HG02623 (cell line): Measurements from ENCODE around the gene TIAM2.
"Not testable (repeated sequence)": the region's sequence is repeated elsewhere in the genome, so short reads cannot be mapped to it uniquely, and the experiment has no call there.

Experiments
- ATAC-seq: cut with Tn5 transposase; IDR thresholded peaks from one replicate; pipeline ENCODE4 v1.9.1; 2021; ENCODE audit warnings: moderate library complexity; ENCODE audit not compliant: unreplicated experiment

Gene TIAM2

GRCh38 chr6:155187994-155188706, 193.0 kb downstream of the TIAM2 start:
- no peak for ATAC-seq

- ATAC-seq = no peak
Measured at GRCh38 chr6:155188707-155189496, 193.8 kb downstream of the TIAM2 start.

- ATAC-seq = no peak
Measured at GRCh38 chr6:155190677-155191076, 195.6 kb downstream of the TIAM2 start.

GRCh38 chr6:155193526-155193925, 198.4 kb downstream of the TIAM2 start:
- ATAC-seq = no peak

DNA sequence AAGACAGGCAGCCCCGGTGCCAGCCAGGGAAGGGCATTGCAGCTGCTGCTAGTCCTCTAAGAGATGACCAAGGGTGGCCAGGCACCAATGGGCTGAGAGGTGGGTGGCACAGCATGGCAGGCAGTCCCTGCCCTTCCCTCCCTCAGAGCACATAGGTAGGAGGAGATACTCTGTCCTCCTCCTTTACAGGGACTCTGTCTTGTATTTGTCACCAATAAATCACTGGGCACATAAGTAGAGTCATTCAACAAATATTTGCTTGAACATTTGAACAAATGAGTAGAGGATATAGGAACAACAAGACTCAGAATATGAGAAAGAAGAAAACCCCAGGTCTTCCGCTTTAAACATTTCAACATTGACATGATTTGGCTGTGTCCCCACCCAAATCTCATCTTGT, 199.3 kb downstream of the TIAM2 start:
- ATAC-seq = no peak

GRCh38 chr6:155195903-155196302, 200.8 kb downstream of the TIAM2 start:
- ATAC-seq = no peak

DNA sequence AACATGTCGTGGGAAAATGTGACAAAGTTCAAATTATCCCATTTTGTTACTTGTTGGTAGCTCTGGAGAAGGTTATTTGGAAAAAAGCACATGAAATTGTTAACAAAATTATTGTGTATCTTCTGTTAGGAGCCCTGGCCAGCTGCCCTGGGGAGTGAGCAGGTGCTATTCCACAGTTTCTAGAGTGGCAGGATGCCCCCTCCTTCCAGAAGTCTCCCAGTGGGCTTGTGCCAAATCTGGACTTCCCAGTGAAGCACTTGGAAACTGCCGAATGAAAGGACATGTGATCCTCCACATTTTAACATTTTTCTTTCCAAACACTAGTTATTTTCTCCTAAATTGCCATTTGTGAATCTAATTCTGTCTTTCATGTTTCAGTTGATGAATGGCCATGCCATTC, 201.8 kb downstream of the TIAM2 start:
- no peak for ATAC-seq

GRCh38 chr6:155197932-155198331, 202.8 kb downstream of the TIAM2 start:
- ATAC-seq = no peak

DNA sequence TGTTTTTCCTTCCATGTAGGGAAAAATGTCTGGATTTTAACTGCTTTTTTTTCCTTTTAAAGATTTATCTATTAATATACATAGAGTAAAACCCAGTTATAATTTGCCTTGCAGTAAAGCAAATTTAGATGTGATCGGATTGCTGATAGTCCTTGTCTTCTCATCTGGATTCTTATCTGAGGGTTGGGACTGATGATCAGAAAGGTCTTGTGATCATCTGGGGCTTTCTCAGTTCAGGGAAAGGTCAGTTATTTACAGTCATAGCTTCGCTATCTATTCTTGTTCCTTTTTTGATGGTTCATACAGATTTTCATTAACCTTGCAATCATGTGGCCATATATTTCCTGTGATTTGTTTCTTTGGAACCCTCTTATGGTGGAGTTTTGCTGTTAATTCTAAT, 204.9 kb downstream of the TIAM2 start:
- ATAC-seq = no peak

- no peak for ATAC-seq
Measured at GRCh38 chr6:155201461-155202226, 206.5 kb downstream of the TIAM2 start.

DNA sequence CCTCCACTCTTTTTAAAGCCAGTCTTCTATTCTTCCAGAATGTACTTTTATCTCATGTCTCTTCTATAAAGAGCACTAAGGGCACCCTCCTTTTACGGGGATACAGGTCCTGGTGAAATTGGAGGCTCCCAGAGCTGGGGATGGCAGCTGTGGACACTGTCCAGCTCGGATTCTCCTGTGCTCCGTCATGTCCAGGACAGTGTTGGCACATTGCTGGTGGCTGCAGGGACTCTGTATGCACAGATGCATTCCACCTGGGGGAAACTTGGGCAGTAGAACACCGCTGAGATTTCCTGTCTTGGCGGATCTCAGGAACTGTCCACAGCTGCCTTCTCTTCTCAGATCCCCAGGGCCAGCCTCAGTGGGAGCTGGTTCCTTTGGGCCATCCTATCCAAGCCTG, 212.1 kb downstream of the TIAM2 start:
- no peak for ATAC-seq

- ATAC-seq = no peak
Measured at GRCh38 chr6:155212106-155212505, 217.0 kb downstream of the TIAM2 start.

- no peak for ATAC-seq
Measured at GRCh38 chr6:155212616-155213380, 217.7 kb downstream of the TIAM2 start.

- ATAC-seq = no peak
Measured at GRCh38 chr6:155213611-155214372, 218.7 kb downstream of the TIAM2 start.

- ATAC-seq = no peak
Measured at GRCh38 chr6:155215906-155216305, 220.8 kb downstream of the TIAM2 start.

DNA sequence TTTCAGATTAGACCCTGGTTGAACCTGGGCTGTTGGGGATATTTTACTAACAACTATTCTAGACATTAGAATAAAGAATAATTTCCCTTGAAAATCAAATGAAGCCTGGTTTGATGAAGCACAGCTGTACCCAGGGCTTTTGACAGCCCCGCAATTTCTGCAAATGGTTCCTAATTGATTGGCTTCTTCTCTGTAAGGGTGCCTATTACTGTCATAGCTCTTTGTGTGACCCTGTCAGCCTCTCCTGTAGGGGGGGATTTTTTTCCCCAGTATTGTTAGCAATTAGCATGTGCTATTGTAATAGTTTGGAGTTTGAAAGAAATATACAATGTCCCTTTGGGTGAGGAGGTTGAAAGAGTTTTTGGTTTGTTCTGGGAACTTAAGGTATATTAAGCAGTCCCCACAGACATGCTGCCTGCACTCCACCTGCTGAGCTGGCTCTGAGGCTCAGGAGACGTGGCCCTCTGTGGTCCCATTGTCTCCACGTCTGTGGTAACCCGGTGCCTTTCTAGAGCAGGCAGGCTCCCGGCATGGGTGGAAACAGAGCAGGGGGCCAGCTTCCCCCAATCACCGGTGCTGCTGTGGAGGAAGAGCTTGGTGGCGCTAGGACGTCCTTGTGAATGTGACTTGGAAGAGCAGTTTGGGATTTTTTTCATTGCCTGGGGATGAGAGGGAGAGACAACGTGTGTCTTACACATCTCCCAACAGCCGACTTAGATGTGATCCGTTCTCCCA, 221.4 kb downstream of the TIAM2 start:
- ATAC-seq = no peak

DNA sequence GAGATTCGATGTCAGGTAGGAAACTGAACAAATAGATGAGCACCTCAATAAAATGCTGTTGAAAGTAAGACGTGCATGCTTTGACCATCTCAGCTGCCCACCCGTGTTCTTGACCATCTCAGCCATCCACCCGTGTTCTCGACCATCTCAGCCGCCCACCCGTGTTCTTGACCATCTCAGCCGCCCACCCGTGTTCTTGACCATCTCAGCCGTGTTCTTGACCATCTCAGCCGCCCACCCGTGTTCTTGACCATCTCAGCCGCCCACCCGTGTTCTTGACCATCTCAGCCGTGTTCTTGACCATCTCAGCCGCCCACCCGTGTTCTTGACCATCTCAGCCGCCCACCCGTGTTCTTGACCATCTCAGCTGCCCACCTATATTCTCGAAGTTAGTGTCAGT, 223.6 kb downstream of the TIAM2 start:
- not testable (repeated sequence) for ATAC-seq

DNA sequence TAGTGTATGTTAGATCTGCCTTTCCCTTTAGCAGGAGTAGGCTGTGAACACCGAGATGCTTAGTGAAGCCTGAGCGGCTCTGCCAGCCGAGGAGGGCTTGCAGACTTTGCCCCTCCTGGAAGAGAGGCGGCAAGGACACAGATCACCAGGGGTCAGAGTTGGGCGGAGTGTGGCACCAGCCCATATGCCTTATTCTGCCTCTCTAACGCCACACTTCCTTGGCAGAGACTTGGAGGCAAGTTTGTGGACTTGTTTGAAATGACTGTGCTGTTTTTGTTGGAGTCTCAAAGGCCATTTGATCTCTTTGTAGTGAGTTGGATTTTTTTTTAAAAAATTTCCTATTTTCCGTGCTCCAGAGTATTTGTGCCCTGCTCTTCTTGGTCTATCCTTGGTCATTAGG, 224.2 kb downstream of the TIAM2 start:
- no peak for ATAC-seq

- ATAC-seq = no peak
Measured at GRCh38 chr6:155219858-155220301, 224.8 kb downstream of the TIAM2 start.
